SK-N-SH (cell line): Measurements from ENCODE around the gene MOBP. TPM values are rescaled to one million over a fixed set of nuclear protein-coding genes. Genes with fewer than 3 reads are reported as not detected.
"Not testable (repeated sequence)": the region's sequence is repeated elsewhere in the genome, so short reads cannot be mapped to it uniquely, and the experiment has no call there.

Experiments
- CTCF ChIA-PET: fragments of 300-600, 350-600 bp; formaldehyde crosslinking; extraction: SDS; loops from one replicate; lab custom pipeline; 2021; lab: Yijun Ruan, JAX
- POLR2A ChIA-PET: fragments of 350-600 bp; sonication (Branson Sonifier 250); formaldehyde crosslinking; extraction: SDS; loops from one replicate; lab custom pipeline; 2020; ENCODE audit warnings: antibody characterized with exemption, inconsistent platforms; lab: Yijun Ruan, JAX
- DNase-seq: peaks from one replicate; pipeline ENCODE4 v3.0.0; 2012
- H2AFZ ChIP-seq: fragments of 200-600 bp; sonication (generic); 2 replicates; pipeline ENCODE4 v1.8.1; 2016; ENCODE audit warnings: antibody characterized with exemption, mild to moderate bottlenecking, low read depth
- H3F3A ChIP-seq: fragments of 200-600 bp; sonication (generic); replicated peaks from 2 replicates; pipeline ENCODE3; 2016; ENCODE audit warnings: antibody characterized with exemption, mild to moderate bottlenecking; ENCODE audit not compliant: insufficient read depth
- H3K27ac ChIP-seq, 2 experiments: fragments of 200-500 bp in 1 of 2; fragments of 200-600 bp in 1 of 2; sonication (Bioruptor generic) in 1 of 2; sonication (generic), shearing (Covaris generic) in 1 of 2; 2 replicates each; pipeline versions ENCODE4 v1.5.1 to v1.6.1; 2014 to 2016; ENCODE audit warnings: low read depth in 2 of 2, inconsistent platforms in 1 of 2, low read length in 1 of 2, mild to moderate bottlenecking in 1 of 2, mixed read lengths in 1 of 2
- H3K27me3 ChIP-seq: fragments of 200-600 bp; sonication (generic), shearing (Covaris generic); 2 replicates; pipeline ENCODE4 v1.6.1; 2016; ENCODE audit warnings: mixed run types; ENCODE audit not compliant: insufficient read depth
- H3K36me3 ChIP-seq, 2 experiments: fragments of 200-500 bp in 1 of 2; fragments of 200-600 bp in 1 of 2; sonication (Bioruptor generic) in 1 of 2; sonication (generic) in 1 of 2; replicated peaks in 1 of 2; 2 replicates each; pipeline versions ENCODE3 to v1.5.1; 2014 to 2016; ENCODE audit warnings: low read length in 1 of 2, mild to moderate bottlenecking in 1 of 2; ENCODE audit not compliant: insufficient read depth in 2 of 2, control insufficient read depth in 1 of 2
- H3K4me1 ChIP-seq, 2 experiments: fragments of 200-500 bp in 1 of 2; fragments of 200-600 bp in 1 of 2; sonication (Bioruptor generic) in 1 of 2; sonication (generic), shearing (Covaris generic) in 1 of 2; 2 replicates each; pipeline versions ENCODE4 v1.5.1 to v1.6.1; 2014 to 2016; ENCODE audit warnings: low read depth in 1 of 2, low read length in 1 of 2, mixed run types in 1 of 2; ENCODE audit not compliant: insufficient read depth in 2 of 2, control insufficient read depth in 1 of 2
- H3K4me2 ChIP-seq: fragments of 200-600 bp; sonication (generic), shearing (Covaris generic); 2 replicates; pipeline ENCODE4 v1.6.1; 2017; ENCODE audit warnings: mixed run types
- H3K4me3 ChIP-seq, 2 experiments: fragments of 200-500 bp in 1 of 2; fragments of 200-600 bp in 1 of 2; sonication (Bioruptor generic) in 1 of 2; sonication (generic), shearing (Covaris generic) in 1 of 2; 2 replicates each; pipeline versions ENCODE4 v1.5.1 to v1.8.1; 2014 to 2016; ENCODE audit warnings: low read depth in 2 of 2, inconsistent platforms in 1 of 2, low read length in 1 of 2, mild to moderate bottlenecking in 1 of 2, mixed read lengths in 1 of 2, moderate library complexity in 1 of 2
- H3K79me2 ChIP-seq: fragments of 200-600 bp; sonication (generic); 2 replicates; pipeline ENCODE4 v1.8.1; 2017; ENCODE audit warnings: mild to moderate bottlenecking; ENCODE audit not compliant: insufficient read depth
- H3K9ac ChIP-seq: fragments of 200-600 bp; sonication (generic); 2 replicates; pipeline ENCODE4 v1.6.1; 2017; ENCODE audit warnings: mixed run types
- H3K9me2 ChIP-seq: fragments of 200-600 bp; sonication (generic); 2 replicates; pipeline ENCODE4 v1.6.1; 2017; ENCODE audit warnings: mixed run types
- H3K9me3 ChIP-seq: fragments of 200-600 bp; sonication (generic); 2 replicates; pipeline ENCODE4 v1.6.1; 2017; ENCODE audit warnings: mixed run types, mild to moderate bottlenecking, moderate library complexity
- H4K20me1 ChIP-seq: fragments of 200-600 bp; sonication (generic); 2 replicates; pipeline ENCODE4 v1.6.1; 2017; ENCODE audit warnings: mild to moderate bottlenecking, mixed run types; ENCODE audit not compliant: insufficient read depth
- EZH2phosphoT487 ChIP-seq: fragments of 200-600 bp; sonication (generic); IDR thresholded peaks from 2 replicates; pipeline ENCODE4 v1.6.1; 2017; ENCODE audit warnings: low read depth, mixed run types, mild to moderate bottlenecking, antibody characterized with exemption, moderate library complexity, borderline replicate concordance
- RFX5 ChIP-seq: IDR thresholded peaks from 2 replicates; pipeline ENCODE4 v1.6.1; 2012; ENCODE audit warnings: mild to moderate bottlenecking, improper control_type of control experiment, low read length
- WGBS: methylation state at CpG from one replicate; pipeline ENCODE4 v1.1.6; 2017; ENCODE audit warnings: low lambda C conversion rate; 5-methylcytosine and 5-hydroxymethylcytosine counted together
- polyA plus RNA-seq, 3 experiments: library from polyadenylated mRNA; depleted of rRNA; stranded (reverse); fragments of >200 nt; gene quantifications; 2 replicates each; pipeline ENCODE4 v1.2.3, GENCODE V29; 2012
- TF ChIP-seq, protein P1 (sequence below): IDR thresholded peaks from 2 replicates; pipeline ENCODE4 v1.6.1; 2012; ENCODE audit warnings: mild to moderate bottlenecking, low read depth, low read length, moderate library complexity

The MOBP gene, protein sequence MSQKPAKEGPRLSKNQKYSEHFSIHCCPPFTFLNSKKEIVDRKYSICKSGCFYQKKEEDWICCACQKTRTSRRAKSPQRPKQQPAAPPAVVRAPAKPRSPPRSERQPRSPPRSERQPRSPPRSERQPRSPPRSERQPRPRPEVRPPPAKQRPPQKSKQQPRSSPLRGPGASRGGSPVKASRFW
- not detected in 2 replicates for polyA plus RNA-seq (2012; rRNA removed)
- polyA plus RNA-seq (2012; cell fraction: cytosol; rRNA removed), result not detected in 2 replicates
- not detected in 2 replicates for polyA plus RNA-seq (2012; cell fraction: nucleus; rRNA removed)

DNA sequence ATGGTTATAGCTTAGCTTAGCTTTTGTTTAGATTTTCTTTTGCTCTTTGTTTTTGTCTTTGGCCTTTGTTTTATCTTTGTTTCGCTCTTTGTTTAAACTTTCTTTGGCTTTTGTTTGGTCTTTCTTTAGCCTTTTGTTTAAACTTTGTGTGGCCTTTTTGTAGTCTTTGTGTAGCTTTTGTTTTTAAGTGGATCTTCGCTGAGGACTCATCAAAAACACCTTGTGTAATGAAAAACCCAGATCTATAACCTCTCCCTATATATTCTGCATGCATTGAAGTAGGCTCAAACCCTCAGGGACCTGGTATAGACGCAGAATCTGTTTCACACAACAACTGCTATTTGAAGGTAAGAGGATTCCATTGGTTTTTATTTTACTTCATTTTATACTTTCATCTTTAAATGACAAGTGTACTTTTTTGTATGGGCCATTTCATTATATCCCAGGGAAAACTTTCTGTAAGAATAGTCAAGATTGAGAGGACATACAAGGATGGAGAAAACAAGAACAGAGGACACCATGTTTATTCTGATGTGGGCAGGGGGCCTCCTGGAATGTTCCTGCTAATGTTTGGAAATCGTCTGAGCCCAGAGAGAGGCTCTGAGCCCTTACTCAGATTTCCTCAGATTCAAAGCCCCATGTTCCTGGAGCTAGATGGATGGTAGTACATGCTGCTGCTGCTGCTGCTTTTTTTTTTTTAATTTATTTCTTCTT, at the start of gene MOBP:
Gene MOBP (plus strand): TSS at position 287 of the 714 bp plus-strand sequence. CDS start 34,390 bp downstream, outside the sequence.
- WGBS, result 33% methylated on average over 4 of the region's 4 CpGs
- Histone ChIP-seq H3K79me2 (no peaks in the 10 kb centered on the region), H3K9me3 (no peaks in the 10 kb centered on the region), H3K9me2 (no peaks in the 10 kb centered on the region), H4K20me1 (no peaks in the 10 kb centered on the region), H3K4me3 (no peak within 1 kb of the TSS), H3K9ac (no peak within 1 kb of the TSS), H3K4me1 (no peaks in the 10 kb centered on the region; a peak in 1 of 4 replicates), H3K36me3 (no peaks in the 10 kb centered on the region), H3K4me2 (no peak within 1 kb of the TSS), H3F3A (no peaks in the 10 kb centered on the region), H2AFZ (no peak within 1 kb of the TSS), H3K27me3 (no peaks in the 10 kb centered on the region), H3K27ac (no peak within 1 kb of the TSS)
- no peak for DNase-seq
- ChIA-PET POLR2A (no interaction called here), CTCF (interaction anchor here (0.7 to 1.5 kb wide), 3 partner anchors 17 to 31 kb away, joined by 4 to 5 read pairs (median 5); no protein-coding TSS in a partner anchor)
- TF ChIP-seq RFX5, result no peak
- no peak for TF ChIP-seq EZH2phosphoT487
- TF ChIP-seq, protein P1, sequence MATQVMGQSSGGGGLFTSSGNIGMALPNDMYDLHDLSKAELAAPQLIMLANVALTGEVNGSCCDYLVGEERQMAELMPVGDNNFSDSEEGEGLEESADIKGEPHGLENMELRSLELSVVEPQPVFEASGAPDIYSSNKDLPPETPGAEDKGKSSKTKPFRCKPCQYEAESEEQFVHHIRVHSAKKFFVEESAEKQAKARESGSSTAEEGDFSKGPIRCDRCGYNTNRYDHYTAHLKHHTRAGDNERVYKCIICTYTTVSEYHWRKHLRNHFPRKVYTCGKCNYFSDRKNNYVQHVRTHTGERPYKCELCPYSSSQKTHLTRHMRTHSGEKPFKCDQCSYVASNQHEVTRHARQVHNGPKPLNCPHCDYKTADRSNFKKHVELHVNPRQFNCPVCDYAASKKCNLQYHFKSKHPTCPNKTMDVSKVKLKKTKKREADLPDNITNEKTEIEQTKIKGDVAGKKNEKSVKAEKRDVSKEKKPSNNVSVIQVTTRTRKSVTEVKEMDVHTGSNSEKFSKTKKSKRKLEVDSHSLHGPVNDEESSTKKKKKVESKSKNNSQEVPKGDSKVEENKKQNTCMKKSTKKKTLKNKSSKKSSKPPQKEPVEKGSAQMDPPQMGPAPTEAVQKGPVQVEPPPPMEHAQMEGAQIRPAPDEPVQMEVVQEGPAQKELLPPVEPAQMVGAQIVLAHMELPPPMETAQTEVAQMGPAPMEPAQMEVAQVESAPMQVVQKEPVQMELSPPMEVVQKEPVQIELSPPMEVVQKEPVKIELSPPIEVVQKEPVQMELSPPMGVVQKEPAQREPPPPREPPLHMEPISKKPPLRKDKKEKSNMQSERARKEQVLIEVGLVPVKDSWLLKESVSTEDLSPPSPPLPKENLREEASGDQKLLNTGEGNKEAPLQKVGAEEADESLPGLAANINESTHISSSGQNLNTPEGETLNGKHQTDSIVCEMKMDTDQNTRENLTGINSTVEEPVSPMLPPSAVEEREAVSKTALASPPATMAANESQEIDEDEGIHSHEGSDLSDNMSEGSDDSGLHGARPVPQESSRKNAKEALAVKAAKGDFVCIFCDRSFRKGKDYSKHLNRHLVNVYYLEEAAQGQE, result no peak

DNA sequence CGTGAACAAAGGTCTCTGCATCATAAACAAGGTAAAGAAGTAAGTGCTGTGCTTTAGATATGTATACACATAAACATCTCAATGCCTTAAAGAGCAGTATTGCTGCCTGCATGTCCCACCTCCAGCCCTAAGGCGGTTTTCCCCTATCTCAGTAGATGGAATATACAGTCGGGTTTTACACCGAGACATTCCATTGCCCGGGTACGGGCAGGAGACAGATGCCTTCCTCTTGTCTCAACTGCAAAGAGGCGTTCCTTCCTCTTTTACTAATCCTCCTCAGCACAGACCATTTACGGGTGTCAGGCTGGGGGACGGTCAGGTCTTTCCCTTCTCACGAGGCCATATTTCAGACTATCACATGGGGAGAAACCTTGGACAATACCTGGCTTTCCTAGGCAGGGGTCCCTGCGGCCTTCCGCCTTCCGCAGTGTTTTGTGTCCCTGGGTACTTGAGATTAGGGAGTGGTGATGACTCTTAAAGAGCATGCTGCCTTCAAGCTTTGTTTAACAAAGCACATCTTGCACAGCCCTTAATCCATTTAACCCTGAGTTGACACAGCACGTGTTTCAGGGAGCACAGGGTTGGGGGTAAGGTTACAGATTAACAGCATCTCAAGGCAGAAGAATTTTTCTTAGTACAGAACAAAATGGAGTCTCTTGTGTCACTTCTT, 48.8 kb upstream of the MOBP start:
- CTCF ChIA-PET, result not testable (repeated sequence)

More for the DNA sequence above, 48.8 kb upstream of the MOBP start:
- H3K36me3 ChIP-seq, H3K9ac ChIP-seq, H3K9me2 ChIP-seq, H2AFZ ChIP-seq, H3K4me2 ChIP-seq, H3K4me1 ChIP-seq, H3K9me3 ChIP-seq, DNase-seq, H3K4me3 ChIP-seq, H3K79me2 ChIP-seq, H4K20me1 ChIP-seq, POLR2A ChIA-PET, H3K27ac ChIP-seq, H3K27me3 ChIP-seq: not testable (repeated sequence)
- H3F3A ChIP-seq, result peaks cover 20% of the 10 kb centered on the region
- WGBS, result 78% methylated on average over 9 of the region's 14 CpGs
